GM12878 (cell line): Measurements from ENCODE around the gene CNTN2. TPM values are rescaled to one million over a fixed set of nuclear protein-coding genes. Genes with fewer than 3 reads are reported as not detected.

ENCODE experiments used
- polyA plus RNA-seq, 11 experiments: library from polyadenylated mRNA; depleted of rRNA in 4 of 11; unstranded in 6 of 11; stranded (reverse) in 5 of 11; fragments of >200 nt; fragmentation: Nextera tagmentation in 4 of 11; fragmentation: Illumina TruSeq in 1 of 11; extraction: Ambion mirVana in 4 of 11; extraction: Trizol in 1 of 11; gene quantifications; 1 replicate in 1 of 11; 2 replicates in 10 of 11; pipeline versions ENCODE4 v1.2.1 to v1.2.3, GENCODE V29; 2011 to 2016; ENCODE audit warnings: inconsistent platforms in 2 of 11, missing spikeins in 2 of 11, low read depth in 1 of 11
- total RNA-seq, 4 experiments: library from RNA; depleted of rRNA in 3 of 4; stranded (reverse); fragments of >200 nt in 3 of 4; fragmentation: Illumina TruSeq in 1 of 4; extraction: Trizol in 1 of 4; gene quantifications; 2 replicates each; pipeline versions ENCODE4 v1.2.1 to v1.2.3, GENCODE V29; 2013 to 2021

CNTN2 gene
- total and polyA plus RNA-seq, 10 of the 15 experiments (the other 5 are each of a cell fraction or from before 2014, with no cell fraction given), result 0.03 TPM; not detected in 9

Other genes with a start within 250 kb of the CNTN2 start
- 0.05 TPM in 1 of 2 replicates, not detected in the other for gene NFASC, start 172.3 kb upstream of the CNTN2 start, total RNA-seq (2014; rRNA removed)
- gene NFASC, start 172.3 kb upstream of the CNTN2 start, total RNA-seq (2014; rRNA removed; fragmentation: Illumina TruSeq; extraction: Trizol), result 0.31 TPM in 1 of 2 replicates, not detected in the other
- 0.16 and 0.23 TPM in 2 replicates for gene NFASC, start 172.3 kb upstream of the CNTN2 start, total RNA-seq (2021)
- 0.04 TPM in 1 of 2 replicates, not detected in the other for gene NFASC, start 172.3 kb upstream of the CNTN2 start, polyA plus RNA-seq (2011; rRNA removed)
- 0.04 and 0.06 TPM in 2 replicates for gene NFASC, start 172.3 kb upstream of the CNTN2 start, polyA plus RNA-seq (2014; fragmentation: Illumina TruSeq; extraction: Trizol)
- not detected for gene NFASC, start 172.3 kb upstream of the CNTN2 start, polyA plus RNA-seq (2014; fragmentation: Nextera tagmentation; extraction: Ambion mirVana)
- gene NFASC, start 172.3 kb upstream of the CNTN2 start, polyA plus RNA-seq (2014; rRNA removed), result 0.01 and 0.19 TPM in 2 replicates
- under 1 TPM in 1 of 2 experiments, not detected in 1; 0.05 TPM for gene NFASC, start 172.3 kb upstream of the CNTN2 start, polyA plus RNA-seq (2016; fragmentation: Nextera tagmentation; extraction: Ambion mirVana)
- 0.87 and 1.0 TPM in 2 replicates for gene TMEM81, start 41.2 kb downstream of the CNTN2 start, total RNA-seq (2014; rRNA removed)
- gene TMEM81, start 41.2 kb downstream of the CNTN2 start, total RNA-seq (2014; rRNA removed; fragmentation: Illumina TruSeq; extraction: Trizol), result 1.8 and 2.1 TPM in 2 replicates
- 1.2 and 1.7 TPM in 2 replicates for gene TMEM81, start 41.2 kb downstream of the CNTN2 start, total RNA-seq (2021)
- 1.3 and 2.2 TPM in 2 replicates for gene TMEM81, start 41.2 kb downstream of the CNTN2 start, polyA plus RNA-seq (2011; rRNA removed)
- gene TMEM81, start 41.2 kb downstream of the CNTN2 start, polyA plus RNA-seq (2014; fragmentation: Illumina TruSeq; extraction: Trizol), result 0.87 and 1.9 TPM in 2 replicates
- 1 to 10 TPM in 1 of 2 experiments, under 1 TPM in 1; 0.62 to 1.5 TPM for gene TMEM81, start 41.2 kb downstream of the CNTN2 start, polyA plus RNA-seq (2014; fragmentation: Nextera tagmentation; extraction: Ambion mirVana)
- gene TMEM81, start 41.2 kb downstream of the CNTN2 start, polyA plus RNA-seq (2014; rRNA removed), result 0.44 and 1.7 TPM in 2 replicates
- under 1 TPM; 0.72 to 0.76 TPM for gene TMEM81, start 41.2 kb downstream of the CNTN2 start, polyA plus RNA-seq (2016; fragmentation: Nextera tagmentation; extraction: Ambion mirVana)
- gene RBBP5, start 78.8 kb downstream of the CNTN2 start, total RNA-seq (2014; rRNA removed), result 14.0 and 17.5 TPM in 2 replicates
- gene RBBP5, start 78.8 kb downstream of the CNTN2 start, total RNA-seq (2014; rRNA removed; fragmentation: Illumina TruSeq; extraction: Trizol), result 17.6 and 19.3 TPM in 2 replicates
- 14.7 and 15.2 TPM in 2 replicates for gene RBBP5, start 78.8 kb downstream of the CNTN2 start, total RNA-seq (2021)
- gene RBBP5, start 78.8 kb downstream of the CNTN2 start, polyA plus RNA-seq (2011; rRNA removed), result 14.9 and 18.4 TPM in 2 replicates
- gene RBBP5, start 78.8 kb downstream of the CNTN2 start, polyA plus RNA-seq (2014; fragmentation: Illumina TruSeq; extraction: Trizol), result 17.0 and 22.0 TPM in 2 replicates
- gene RBBP5, start 78.8 kb downstream of the CNTN2 start, polyA plus RNA-seq (2014; fragmentation: Nextera tagmentation; extraction: Ambion mirVana), result 10 to 100 TPM; 10.0 to 11.5 TPM
- 11.2 and 11.8 TPM in 2 replicates for gene RBBP5, start 78.8 kb downstream of the CNTN2 start, polyA plus RNA-seq (2014; rRNA removed)
- gene RBBP5, start 78.8 kb downstream of the CNTN2 start, polyA plus RNA-seq (2016; fragmentation: Nextera tagmentation; extraction: Ambion mirVana), result 10 to 100 TPM; 20.5 to 20.6 TPM
- 4.6 and 5.2 TPM in 2 replicates for gene DSTYK, start 168.5 kb downstream of the CNTN2 start, total RNA-seq (2014; rRNA removed)
- gene DSTYK, start 168.5 kb downstream of the CNTN2 start, total RNA-seq (2014; rRNA removed; fragmentation: Illumina TruSeq; extraction: Trizol), result 4.1 and 4.2 TPM in 2 replicates
- gene DSTYK, start 168.5 kb downstream of the CNTN2 start, total RNA-seq (2021), result 4.7 and 5.5 TPM in 2 replicates
- gene DSTYK, start 168.5 kb downstream of the CNTN2 start, polyA plus RNA-seq (2011; rRNA removed), result 3.2 and 3.4 TPM in 2 replicates
- 4.5 and 5.4 TPM in 2 replicates for gene DSTYK, start 168.5 kb downstream of the CNTN2 start, polyA plus RNA-seq (2014; fragmentation: Illumina TruSeq; extraction: Trizol)
- 1 to 10 TPM; 2.7 to 3.4 TPM for gene DSTYK, start 168.5 kb downstream of the CNTN2 start, polyA plus RNA-seq (2014; fragmentation: Nextera tagmentation; extraction: Ambion mirVana)
- gene DSTYK, start 168.5 kb downstream of the CNTN2 start, polyA plus RNA-seq (2014; rRNA removed), result 3.8 and 4.0 TPM in 2 replicates
- 1 to 10 TPM; 2.7 to 3.4 TPM for gene DSTYK, start 168.5 kb downstream of the CNTN2 start, polyA plus RNA-seq (2016; fragmentation: Nextera tagmentation; extraction: Ambion mirVana)
- 1.1 and 1.2 TPM in 2 replicates for gene TMCC2, start 184.7 kb downstream of the CNTN2 start, total RNA-seq (2014; rRNA removed)
- gene TMCC2, start 184.7 kb downstream of the CNTN2 start, total RNA-seq (2014; rRNA removed; fragmentation: Illumina TruSeq; extraction: Trizol), result 0.76 and 1.2 TPM in 2 replicates
- gene TMCC2, start 184.7 kb downstream of the CNTN2 start, total RNA-seq (2021), result 2.3 and 2.4 TPM in 2 replicates
- 0.76 and 1.6 TPM in 2 replicates for gene TMCC2, start 184.7 kb downstream of the CNTN2 start, polyA plus RNA-seq (2011; rRNA removed)
- gene TMCC2, start 184.7 kb downstream of the CNTN2 start, polyA plus RNA-seq (2014; fragmentation: Illumina TruSeq; extraction: Trizol), result 0.10 and 0.76 TPM in 2 replicates
- under 1 TPM; 0.06 to 0.18 TPM for gene TMCC2, start 184.7 kb downstream of the CNTN2 start, polyA plus RNA-seq (2014; fragmentation: Nextera tagmentation; extraction: Ambion mirVana)
- 1.7 and 2.1 TPM in 2 replicates for gene TMCC2, start 184.7 kb downstream of the CNTN2 start, polyA plus RNA-seq (2014; rRNA removed)
- under 1 TPM; 0.42 to 0.47 TPM for gene TMCC2, start 184.7 kb downstream of the CNTN2 start, polyA plus RNA-seq (2016; fragmentation: Nextera tagmentation; extraction: Ambion mirVana)